CD4-positive, alpha-beta memory T cell (primary cell): ENCODE results near the gene STOX2. TPM values are rescaled to one million over a fixed set of nuclear protein-coding genes. Genes with fewer than 3 reads are reported as not detected.

Experiments used
- CTCF ChIA-PET: fragments of 350-600 bp; sonication (Branson Sonifier 250); formaldehyde crosslinking; loops from one replicate; lab custom pipeline; 2021; ENCODE audit warnings: inconsistent platforms; ENCODE audit not compliant: partially characterized antibody; lab: Charles Lee
- POLR2A ChIA-PET: fragments of 350-600 bp; sonication (Branson Sonifier 250); formaldehyde crosslinking; loops from one replicate; lab custom pipeline; 2021; ENCODE audit not compliant: partially characterized antibody; lab: Charles Lee
- DNase-seq, 5 donors: peaks; one replicate each; pipeline versions ENCODE4 v3.0.0 to v3.0.0-alpha.2; 2020 to 2022; ENCODE audit warnings: mixed read lengths in 1 of 5
- H3K27ac ChIP-seq: one replicate; pipeline ENCODE4 v1.7.0; 2013; ENCODE audit warnings: low read depth, low read length
- H3K27me3 ChIP-seq: 2 replicates; pipeline ENCODE4 v1.7.0; 2013; ENCODE audit warnings: mild to moderate bottlenecking, low read length, moderate library complexity; ENCODE audit not compliant: insufficient read depth
- H3K36me3 ChIP-seq: 2 replicates; pipeline ENCODE4 v1.7.0; 2013; ENCODE audit warnings: mild to moderate bottlenecking, low read length, moderate library complexity; ENCODE audit not compliant: insufficient read depth
- H3K4me1 ChIP-seq: 2 replicates; pipeline ENCODE4 v1.7.0; 2013; ENCODE audit warnings: mild to moderate bottlenecking, low read length, moderate library complexity; ENCODE audit not compliant: insufficient read depth
- H3K4me3 ChIP-seq, 2 donors: one replicate each; pipeline ENCODE4 v1.7.0; 2013; ENCODE audit warnings: low read length in 2 of 2, mild to moderate bottlenecking in 1 of 2
- H3K9me3 ChIP-seq, 2 donors: one replicate each; pipeline ENCODE4 v1.7.0; 2013; ENCODE audit warnings: low read length in 2 of 2, control low read depth in 1 of 2; ENCODE audit not compliant: control insufficient read depth in 1 of 2
- H3K27ac Mint-ChIP-seq, 7 donors: one replicate each; pipeline ENCODE4 v1.8.0; 2020 to 2021; ENCODE audit warnings: mixed read lengths in 7 of 7, mild to moderate bottlenecking in 6 of 7, inconsistent platforms in 3 of 7, moderate library complexity in 3 of 7
- H3K27me3 Mint-ChIP-seq, 2 donors: one replicate each; pipeline ENCODE4 v1.8.0; 2020 to 2021; ENCODE audit warnings: mixed read lengths in 2 of 2
- H3K36me3 Mint-ChIP-seq, 2 donors: one replicate each; pipeline ENCODE4 v1.8.0; 2020 to 2021; ENCODE audit warnings: mixed read lengths in 2 of 2, inconsistent platforms in 1 of 2, mild to moderate bottlenecking in 1 of 2
- H3K4me1 Mint-ChIP-seq, 4 donors: one replicate each; pipeline ENCODE4 v1.8.0; 2020 to 2021; ENCODE audit warnings: mixed read lengths in 4 of 4, mild to moderate bottlenecking in 1 of 4
- H3K4me3 Mint-ChIP-seq, 8 donors: one replicate each; pipeline ENCODE4 v1.8.0; 2020 to 2021; ENCODE audit warnings: mixed read lengths in 8 of 8, mild to moderate bottlenecking in 7 of 8, moderate library complexity in 6 of 8, inconsistent platforms in 3 of 8
- H3K9me3 Mint-ChIP-seq, 8 donors: one replicate each; pipeline ENCODE4 v1.8.0; 2020 to 2021; ENCODE audit warnings: mixed read lengths in 8 of 8, mild to moderate bottlenecking in 5 of 8, inconsistent platforms in 3 of 8, moderate library complexity in 1 of 8
- intact Hi-C: fragments of 100-400 bp; cut with micrococcal nuclease; formaldehyde crosslinking; loops from one replicate; pipeline ENCODE4 v1.15.1; 2023
- polyA plus RNA-seq, 2 donors: library from polyadenylated mRNA; unstranded; fragments of 300-500 nt; fragmentation: Illumina TruSeq; gene quantifications; one replicate each; pipeline ENCODE4 v1.2.3, GENCODE V29; 2021
- total RNA-seq, 2 experiments: library from RNA; stranded (reverse); gene quantifications; one replicate each; pipeline ENCODE4 v1.2.3, GENCODE V29; 2021

The STOX2 gene
- total and polyA plus RNA-seq, 4 experiments from 2014 or later: not detected

GRCh38 chr4:183924362-183925044, 19.4 kb downstream of the STOX2 start:
- Mint-ChIP-seq H3K9me3 (no peaks in the 10 kb centered on the region), H3K4me1 (no peaks in the 10 kb centered on the region), H3K27me3 (peaks cover 2 to 12% of the 10 kb centered on the region in 2 donors), H3K4me3 (peak overlapping the region in 1 of 8 donors; percentile 1), H3K27ac (no peak overlapping the region), H3K36me3 (no peaks in the 10 kb centered on the region)
- POLR2A ChIA-PET: no interaction called here
- H3K9me3 ChIP-seq: no peaks in the 10 kb centered on the region
- no peaks in the 10 kb centered on the region for H3K36me3 ChIP-seq
- no peaks in the 10 kb centered on the region for H3K4me1 ChIP-seq
- H3K27ac ChIP-seq: no peak overlapping the region
- CTCF ChIA-PET: no interaction called here
- intact Hi-C loops: no loop called here
- H3K27me3 ChIP-seq: no peaks in the 10 kb centered on the region
- DNase-seq: no peak
- H3K4me3 ChIP-seq: no peak overlapping the region

- POLR2A ChIA-PET: no interaction called here
- no peaks in the 10 kb centered on the region for H3K36me3 Mint-ChIP-seq
- peaks cover 5 to 18% of the 10 kb centered on the region in 2 donors for H3K27me3 Mint-ChIP-seq
- no peaks in the 10 kb centered on the region for H3K4me1 Mint-ChIP-seq
- Histone ChIP-seq H3K9me3 (no peaks in the 10 kb centered on the region), H3K27me3 (no peaks in the 10 kb centered on the region), H3K27ac (no peak overlapping the region), H3K4me1 (no peaks in the 10 kb centered on the region), H3K4me3 (no peak overlapping the region), H3K36me3 (no peaks in the 10 kb centered on the region)
- H3K27ac Mint-ChIP-seq: no peak overlapping the region
- no peaks in the 10 kb centered on the region for H3K9me3 Mint-ChIP-seq
- intact Hi-C loops: no loop called here
- no peak for DNase-seq
- H3K4me3 Mint-ChIP-seq: no peak overlapping the region
- CTCF ChIA-PET: no interaction called here
These were observed 21.8 kb downstream of the STOX2 start for GRCh38 chr4:183926950-183927349.

GRCh38 chr4:183932576-183932975, 27.5 kb downstream of the STOX2 start:
- H3K27ac ChIP-seq: no peak overlapping the region
- no peak for DNase-seq
- H3K4me1 ChIP-seq: no peaks in the 10 kb centered on the region
- Mint-ChIP-seq H3K9me3 (no peaks in the 10 kb centered on the region), H3K27ac (no peak overlapping the region), H3K4me3 (no peak overlapping the region), H3K27me3 (peaks cover 7 to 12% of the 10 kb centered on the region in 2 donors), H3K4me1 (no peaks in the 10 kb centered on the region), H3K36me3 (no peaks in the 10 kb centered on the region)
- intact Hi-C loops: no loop called here
- H3K4me3 ChIP-seq: no peak overlapping the region
- ChIA-PET POLR2A (no interaction called here), CTCF (no interaction called here)
- H3K9me3 ChIP-seq: no peaks in the 10 kb centered on the region
- H3K36me3 ChIP-seq: no peaks in the 10 kb centered on the region
- no peaks in the 10 kb centered on the region for H3K27me3 ChIP-seq

- Mint-ChIP-seq H3K9me3 (no peaks in the 10 kb centered on the region), H3K27me3 (peaks cover 9 to 12% of the 10 kb centered on the region in 2 donors), H3K27ac (no peak overlapping the region), H3K4me1 (no peaks in the 10 kb centered on the region), H3K36me3 (no peaks in the 10 kb centered on the region), H3K4me3 (no peak overlapping the region)
- ChIA-PET POLR2A (no interaction called here), CTCF (interaction anchor here (1.6 kb wide), 1 partner anchor 11 kb away, joined by 4 read pairs; no protein-coding TSS in a partner anchor)
- no peak for DNase-seq
- intact Hi-C loops: no loop called here
- H3K4me3 ChIP-seq: no peak overlapping the region
- H3K27me3 ChIP-seq: no peaks in the 10 kb centered on the region
- H3K36me3 ChIP-seq: no peaks in the 10 kb centered on the region
- no peaks in the 10 kb centered on the region for H3K9me3 ChIP-seq
- H3K4me1 ChIP-seq: no peaks in the 10 kb centered on the region
- no peak overlapping the region for H3K27ac ChIP-seq
These were observed 29.7 kb downstream of the STOX2 start for GRCh38 chr4:183934761-183935160.

- no peaks in the 10 kb centered on the region for H3K36me3 Mint-ChIP-seq
- no peak overlapping the region for H3K4me3 ChIP-seq
- H3K36me3 ChIP-seq: no peaks in the 10 kb centered on the region
- no peak for DNase-seq
- no peaks in the 10 kb centered on the region for H3K9me3 Mint-ChIP-seq
- H3K27ac ChIP-seq: no peak overlapping the region
- ChIA-PET CTCF (interaction anchor here (1.6 kb wide), 1 partner anchor 11 kb away, joined by 4 read pairs; no protein-coding TSS in a partner anchor), POLR2A (no interaction called here)
- intact Hi-C loops: no loop called here
- H3K4me1 ChIP-seq: no peaks in the 10 kb centered on the region
- peaks cover 9 to 12% of the 10 kb centered on the region in 2 donors for H3K27me3 Mint-ChIP-seq
- H3K27me3 ChIP-seq: no peaks in the 10 kb centered on the region
- H3K4me3 Mint-ChIP-seq: no peak overlapping the region
- peak overlapping the region in 1 of 7 donors; percentile 20 for H3K27ac Mint-ChIP-seq
- no peaks in the 10 kb centered on the region for H3K4me1 Mint-ChIP-seq
- no peaks in the 10 kb centered on the region for H3K9me3 ChIP-seq
These were observed 30.4 kb downstream of the STOX2 start for GRCh38 chr4:183935355-183936005.

- no peaks in the 10 kb centered on the region for H3K36me3 Mint-ChIP-seq
- H3K27ac Mint-ChIP-seq: no peak overlapping the region
- ChIA-PET POLR2A (no interaction called here), CTCF (no interaction called here)
- H3K4me1 Mint-ChIP-seq: no peaks in the 10 kb centered on the region
- no peak overlapping the region for H3K4me3 ChIP-seq
- peaks cover 9 to 12% of the 10 kb centered on the region in 2 donors for H3K27me3 Mint-ChIP-seq
- no peaks in the 10 kb centered on the region for H3K9me3 Mint-ChIP-seq
- intact Hi-C loops: no loop called here
- H3K27ac ChIP-seq: no peak overlapping the region
- H3K27me3 ChIP-seq: no peaks in the 10 kb centered on the region
- H3K9me3 ChIP-seq: no peaks in the 10 kb centered on the region
- no peak for DNase-seq
- H3K4me1 ChIP-seq: no peaks in the 10 kb centered on the region
- no peaks in the 10 kb centered on the region for H3K36me3 ChIP-seq
- no peak overlapping the region for H3K4me3 Mint-ChIP-seq
These were observed 30.9 kb downstream of the STOX2 start for GRCh38 chr4:183936047-183936446.

- no peaks in the 10 kb centered on the region for H3K4me1 Mint-ChIP-seq
- Histone ChIP-seq H3K9me3 (no peaks in the 10 kb centered on the region), H3K27me3 (no peaks in the 10 kb centered on the region), H3K4me1 (no peaks in the 10 kb centered on the region), H3K36me3 (no peaks in the 10 kb centered on the region), H3K4me3 (no peak overlapping the region), H3K27ac (no peak overlapping the region)
- no peaks in the 10 kb centered on the region for H3K36me3 Mint-ChIP-seq
- peaks cover 8 to 10% of the 10 kb centered on the region in 2 donors for H3K27me3 Mint-ChIP-seq
- no peak overlapping the region for H3K27ac Mint-ChIP-seq
- DNase-seq: no peak
- no peaks in the 10 kb centered on the region for H3K9me3 Mint-ChIP-seq
- ChIA-PET CTCF (no interaction called here), POLR2A (no interaction called here)
- H3K4me3 Mint-ChIP-seq: no peak overlapping the region
- intact Hi-C loops: no loop called here
These were observed 31.7 kb downstream of the STOX2 start for GRCh38 chr4:183936574-183937345.
